ENCODE measurements around the gene CUBN. TPM values are rescaled to one million over a fixed set of nuclear protein-coding genes. Genes with fewer than 3 reads are reported as not detected.
A peak's percentile ranks its signal among the peaks of the same experiment; 100 is the strongest.

Gene CUBN
- total RNA-seq, 1 experiment from 2014 or later, result 1.3 TPM

DNA sequence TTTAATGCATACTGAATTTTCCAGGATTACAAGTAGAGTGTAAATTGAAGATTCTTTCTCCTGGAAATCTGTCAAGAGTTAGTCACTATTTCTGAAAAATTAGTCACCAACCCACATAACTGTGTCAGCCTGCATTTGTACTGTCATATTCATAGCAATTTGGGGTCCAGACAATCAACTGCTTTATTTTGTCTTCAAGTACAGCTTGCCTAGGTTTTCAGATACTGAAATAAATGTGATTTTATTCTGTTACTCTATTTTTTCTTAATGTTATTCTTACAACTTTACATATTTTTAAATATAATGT, 55.1 kb downstream of the CUBN start:
- H3K4me3 ChIP-seq (ENCODE audit: low read depth in 2 of 2, low read length in 2 of 2), result no peak overlapping the region
- in situ Hi-C loops (cut with HindIII; ENCODE audit: low pct_unique_long_range_greater_than_20kb, low sequenced_read_pairs) (no loop called here), intact Hi-C loops (cut with micrococcal nuclease; ENCODE audit: unreplicated experiment) (no loop called here)
- CTCF ChIA-PET, result no interaction called here
- POLR2A ChIA-PET, result no interaction called here
- ATAC-seq (no peak), DNase-seq (ENCODE audit: low read depth, low spot score) (no peak)
- TF ChIP-seq TCF7L2 (IDR thresholded peaks at IDR 0.05; ENCODE audit: low read depth, low read length) (no peak), SIN3A (IDR thresholded peaks at IDR 0.05; ENCODE audit: borderline replicate concordance, insufficient read depth, low read depth, low read length) (no peak), POLR2AphosphoS5 (IDR thresholded peaks at IDR 0.05; ENCODE audit: low read depth, low read length) (no peak)
- TF ChIP-seq, protein P1, sequence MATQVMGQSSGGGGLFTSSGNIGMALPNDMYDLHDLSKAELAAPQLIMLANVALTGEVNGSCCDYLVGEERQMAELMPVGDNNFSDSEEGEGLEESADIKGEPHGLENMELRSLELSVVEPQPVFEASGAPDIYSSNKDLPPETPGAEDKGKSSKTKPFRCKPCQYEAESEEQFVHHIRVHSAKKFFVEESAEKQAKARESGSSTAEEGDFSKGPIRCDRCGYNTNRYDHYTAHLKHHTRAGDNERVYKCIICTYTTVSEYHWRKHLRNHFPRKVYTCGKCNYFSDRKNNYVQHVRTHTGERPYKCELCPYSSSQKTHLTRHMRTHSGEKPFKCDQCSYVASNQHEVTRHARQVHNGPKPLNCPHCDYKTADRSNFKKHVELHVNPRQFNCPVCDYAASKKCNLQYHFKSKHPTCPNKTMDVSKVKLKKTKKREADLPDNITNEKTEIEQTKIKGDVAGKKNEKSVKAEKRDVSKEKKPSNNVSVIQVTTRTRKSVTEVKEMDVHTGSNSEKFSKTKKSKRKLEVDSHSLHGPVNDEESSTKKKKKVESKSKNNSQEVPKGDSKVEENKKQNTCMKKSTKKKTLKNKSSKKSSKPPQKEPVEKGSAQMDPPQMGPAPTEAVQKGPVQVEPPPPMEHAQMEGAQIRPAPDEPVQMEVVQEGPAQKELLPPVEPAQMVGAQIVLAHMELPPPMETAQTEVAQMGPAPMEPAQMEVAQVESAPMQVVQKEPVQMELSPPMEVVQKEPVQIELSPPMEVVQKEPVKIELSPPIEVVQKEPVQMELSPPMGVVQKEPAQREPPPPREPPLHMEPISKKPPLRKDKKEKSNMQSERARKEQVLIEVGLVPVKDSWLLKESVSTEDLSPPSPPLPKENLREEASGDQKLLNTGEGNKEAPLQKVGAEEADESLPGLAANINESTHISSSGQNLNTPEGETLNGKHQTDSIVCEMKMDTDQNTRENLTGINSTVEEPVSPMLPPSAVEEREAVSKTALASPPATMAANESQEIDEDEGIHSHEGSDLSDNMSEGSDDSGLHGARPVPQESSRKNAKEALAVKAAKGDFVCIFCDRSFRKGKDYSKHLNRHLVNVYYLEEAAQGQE (IDR thresholded peaks at IDR 0.05; ENCODE audit: insufficient read depth in 1 of 2, low read depth in 2 of 2, low read length in 1 of 2), result no peak
- TF ChIP-seq, protein P2, sequence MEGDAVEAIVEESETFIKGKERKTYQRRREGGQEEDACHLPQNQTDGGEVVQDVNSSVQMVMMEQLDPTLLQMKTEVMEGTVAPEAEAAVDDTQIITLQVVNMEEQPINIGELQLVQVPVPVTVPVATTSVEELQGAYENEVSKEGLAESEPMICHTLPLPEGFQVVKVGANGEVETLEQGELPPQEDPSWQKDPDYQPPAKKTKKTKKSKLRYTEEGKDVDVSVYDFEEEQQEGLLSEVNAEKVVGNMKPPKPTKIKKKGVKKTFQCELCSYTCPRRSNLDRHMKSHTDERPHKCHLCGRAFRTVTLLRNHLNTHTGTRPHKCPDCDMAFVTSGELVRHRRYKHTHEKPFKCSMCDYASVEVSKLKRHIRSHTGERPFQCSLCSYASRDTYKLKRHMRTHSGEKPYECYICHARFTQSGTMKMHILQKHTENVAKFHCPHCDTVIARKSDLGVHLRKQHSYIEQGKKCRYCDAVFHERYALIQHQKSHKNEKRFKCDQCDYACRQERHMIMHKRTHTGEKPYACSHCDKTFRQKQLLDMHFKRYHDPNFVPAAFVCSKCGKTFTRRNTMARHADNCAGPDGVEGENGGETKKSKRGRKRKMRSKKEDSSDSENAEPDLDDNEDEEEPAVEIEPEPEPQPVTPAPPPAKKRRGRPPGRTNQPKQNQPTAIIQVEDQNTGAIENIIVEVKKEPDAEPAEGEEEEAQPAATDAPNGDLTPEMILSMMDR (IDR thresholded peaks at IDR 0.05), result no peak
- peaks cover 4% of the 10 kb centered on the region; the same call in 1 of the 2 replicates for H3K4me1 ChIP-seq (ENCODE audit: control insufficient read depth, insufficient read depth, low read length)
- BruUV-seq (replicated peaks), result no TSS peak
- H3K36me3 ChIP-seq (ENCODE audit: control insufficient read depth, insufficient read depth, low read length), result no peaks in the 10 kb centered on the region
- H3K9me3 ChIP-seq (ENCODE audit: control insufficient read depth, insufficient read depth, low read depth, low read length), result peaks cover 13% of the 10 kb centered on the region; the same call in 1 of the 2 replicates
- H3K27ac ChIP-seq (ENCODE audit: low read length), result peak overlapping the region; percentile 72
- H3K27me3 ChIP-seq (ENCODE audit: control insufficient read depth, insufficient read depth, low read length), result no peaks in the 10 kb centered on the region

DNA sequence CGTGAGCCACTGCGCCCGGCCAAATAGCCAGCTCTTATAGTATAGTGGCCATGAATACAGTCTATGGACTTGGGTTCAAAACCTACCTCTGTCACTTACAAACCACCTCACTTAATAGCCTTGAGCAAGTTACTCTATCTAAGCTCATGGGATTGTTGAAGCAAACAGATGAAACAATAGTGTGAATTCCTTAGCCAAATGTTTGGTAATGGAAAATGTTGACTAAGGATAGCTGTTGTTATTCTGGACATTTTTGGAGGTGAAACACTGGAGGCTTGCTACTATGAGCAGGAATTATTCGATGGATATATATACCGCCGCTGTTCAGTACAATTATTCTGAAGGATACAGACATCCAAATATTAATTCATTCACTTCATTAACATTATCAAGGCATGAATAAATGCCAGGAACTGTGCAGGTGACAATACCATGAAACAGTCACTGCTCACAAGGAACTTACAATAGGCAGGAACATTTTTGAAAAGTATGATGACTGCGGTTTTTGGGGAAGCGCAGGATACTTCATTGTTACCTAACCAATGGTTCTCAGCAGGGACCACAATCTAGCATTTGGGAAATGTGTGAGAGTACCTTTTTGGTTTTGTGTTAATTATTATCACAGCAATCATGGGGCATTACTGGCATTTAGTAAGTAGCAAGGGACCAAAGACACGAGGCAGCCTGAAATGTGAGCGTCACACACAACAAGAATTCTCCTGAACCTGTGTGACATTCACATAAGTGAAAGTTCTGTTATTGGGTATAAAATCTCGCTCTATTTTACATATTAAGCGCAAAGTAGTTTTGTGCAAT, 55.7 kb downstream of the CUBN start:
- in situ Hi-C loops (cut with HindIII; ENCODE audit: low pct_unique_long_range_greater_than_20kb, low sequenced_read_pairs), result no loop called here
- H3K27ac ChIP-seq (ENCODE audit: low read length), result peak overlapping the region; percentile 72
- no peak overlapping the region for H3K4me3 ChIP-seq (ENCODE audit: low read depth in 2 of 2, low read length in 2 of 2)
- no peaks in the 10 kb centered on the region for H3K36me3 ChIP-seq (ENCODE audit: control insufficient read depth, insufficient read depth, low read length)
- ATAC-seq, result no peak
- no TSS peak for BruUV-seq (replicated peaks)
- CTCF ChIA-PET, result no interaction called here
- H3K27me3 ChIP-seq (ENCODE audit: control insufficient read depth, insufficient read depth, low read length), result no peaks in the 10 kb centered on the region
- POLR2A ChIA-PET, result no interaction called here
- no peak for DNase-seq (ENCODE audit: low read depth, low spot score)
- intact Hi-C loops (cut with micrococcal nuclease; ENCODE audit: unreplicated experiment), result no loop called here
- H3K9me3 ChIP-seq (ENCODE audit: control insufficient read depth, insufficient read depth, low read depth, low read length), result peaks cover 13% of the 10 kb centered on the region; the same call in 1 of the 2 replicates
- TF ChIP-seq, protein P1 (IDR thresholded peaks at IDR 0.05; ENCODE audit: insufficient read depth in 1 of 2, low read depth in 2 of 2, low read length in 1 of 2), result no peak
- no peak for TF ChIP-seq TCF7L2 (IDR thresholded peaks at IDR 0.05; ENCODE audit: low read depth, low read length)
- no peak for TF ChIP-seq SIN3A (IDR thresholded peaks at IDR 0.05; ENCODE audit: borderline replicate concordance, insufficient read depth, low read depth, low read length)
- TF ChIP-seq, protein P2 (IDR thresholded peaks at IDR 0.05), result no peak
- TF ChIP-seq POLR2AphosphoS5 (IDR thresholded peaks at IDR 0.05; ENCODE audit: low read depth, low read length), result no peak
- peaks cover 4% of the 10 kb centered on the region; the same call in 1 of the 2 replicates for H3K4me1 ChIP-seq (ENCODE audit: control insufficient read depth, insufficient read depth, low read length)

Measured in Panc1 (cell line).